MM.1S (cell line): Measurements from ENCODE around the gene SETD5.

Experiments used
- DNase-seq: peaks from one replicate; pipeline ENCODE4 v3.0.0-alpha.2; 2015
- H2AFZ ChIP-seq: fragments of 300-600 bp; sonication (generic); 2 replicates; pipeline ENCODE4 v1.6.0; 2016; ENCODE audit warnings: antibody characterized with exemption, low read length
- H3F3A ChIP-seq: fragments of 300-600 bp; sonication (generic); 2 replicates; pipeline ENCODE4 v1.6.1; 2016; ENCODE audit warnings: mild to moderate bottlenecking, antibody characterized with exemption, low read length, moderate library complexity, mixed read lengths; ENCODE audit not compliant: insufficient read depth
- H3K27ac ChIP-seq: fragments of 300-600 bp; sonication (generic); 2 replicates; pipeline ENCODE4 v1.5.1; 2016; ENCODE audit warnings: mild to moderate bottlenecking, low read length
- H3K27me3 ChIP-seq: fragments of 300-600 bp; sonication (generic); replicated peaks from 2 replicates; pipeline ENCODE4 v1.6.0; 2016; ENCODE audit warnings: low read length; ENCODE audit not compliant: insufficient read depth
- H3K36me3 ChIP-seq: fragments of 300-600 bp; sonication (generic); replicated peaks from 2 replicates; pipeline ENCODE4 v1.6.1; 2016; ENCODE audit warnings: mild to moderate bottlenecking, low read length, mixed read lengths; ENCODE audit not compliant: insufficient read depth
- H3K4me1 ChIP-seq: fragments of 300-600 bp; sonication (generic); 2 replicates; pipeline ENCODE4 v1.6.1; 2016; ENCODE audit warnings: low read length, mixed read lengths
- H3K4me2 ChIP-seq: fragments of 300-600 bp; sonication (generic); 2 replicates; pipeline ENCODE4 v1.6.0; 2016; ENCODE audit warnings: low read depth, low read length
- H3K4me3 ChIP-seq: fragments of 300-600 bp; sonication (generic); 2 replicates; pipeline ENCODE4 v1.5.1; 2016; ENCODE audit warnings: low read length, mixed read lengths
- H3K79me2 ChIP-seq: fragments of 300-600 bp; sonication (generic); 2 replicates; pipeline ENCODE4 v1.6.1; 2016; ENCODE audit warnings: mixed run types, low read length, mixed read lengths
- H3K9ac ChIP-seq: fragments of 300-600 bp; sonication (generic); 2 replicates; pipeline ENCODE4 v1.6.1; 2016; ENCODE audit warnings: low read length, mixed read lengths
- H3K9me2 ChIP-seq: fragments of 300-600 bp; sonication (generic); replicated peaks from 2 replicates; pipeline ENCODE4 v1.6.1; 2016; ENCODE audit warnings: mild to moderate bottlenecking, low read length, mixed read lengths; ENCODE audit not compliant: insufficient read depth
- H3K9me3 ChIP-seq: fragments of 300-600 bp; sonication (generic); replicated peaks from 2 replicates; pipeline ENCODE4 v1.6.1; 2016; ENCODE audit warnings: mild to moderate bottlenecking, low read length, mixed read lengths; ENCODE audit not compliant: insufficient read depth
- H4K20me1 ChIP-seq: fragments of 300-600 bp; sonication (generic); 2 replicates; pipeline ENCODE4 v1.6.1; 2016; ENCODE audit warnings: mild to moderate bottlenecking, low read length, moderate library complexity, mixed read lengths; ENCODE audit not compliant: insufficient read depth
- CTCF ChIP-seq: fragments of 300-600 bp; sonication (generic); IDR thresholded peaks from 2 replicates; pipeline ENCODE4 v1.5.1; 2016; ENCODE audit warnings: antibody characterized with exemption, low read length, mixed read lengths
- EZH2 ChIP-seq: fragments of 300-600 bp; sonication (generic); optimal IDR thresholded peaks from 2 replicates; pipeline ENCODE3; 2017; ENCODE audit warnings: low read depth, mild to moderate bottlenecking, antibody characterized with exemption, low read length, mixed read lengths
- EZH2phosphoT487 ChIP-seq: fragments of 300-600 bp; sonication (generic); IDR thresholded peaks from 2 replicates; pipeline ENCODE4 v1.6.1; 2018; ENCODE audit warnings: antibody characterized with exemption, low read length

SETD5 gene

GRCh38 chr3:9430733-9431132 is 33.3 kb downstream of the SETD5 start:
- peaks cover 13% of the 10 kb centered on the region; the same call in 1 of the 2 replicates for H3K4me1 ChIP-seq
- no peak overlapping the region for H2AFZ ChIP-seq
- no peak overlapping the region for H3K9ac ChIP-seq
- H3K4me2 ChIP-seq: no peak overlapping the region
- H3K79me2 ChIP-seq: peaks cover 76% of the 10 kb centered on the region
- peaks cover 6% of the 10 kb centered on the region; the same call in 1 of the 2 replicates for H3K36me3 ChIP-seq
- no peak overlapping the region for H3K4me3 ChIP-seq
- H3F3A ChIP-seq: peaks cover 9% of the 10 kb centered on the region; the same call in 1 of the 2 replicates
- H4K20me1 ChIP-seq: peaks cover 6% of the 10 kb centered on the region; the same call in 1 of the 2 replicates
- TF ChIP-seq CTCF (no peak), EZH2 (no peak), EZH2phosphoT487 (no peak)
- no peak overlapping the region for H3K27ac ChIP-seq
- no peaks in the 10 kb centered on the region for H3K9me2 ChIP-seq
- H3K9me3 ChIP-seq: no peaks in the 10 kb centered on the region
- no peak for DNase-seq
- H3K27me3 ChIP-seq: no peaks in the 10 kb centered on the region

GRCh38 chr3:9433627-9434521 is 36.5 kb downstream of the SETD5 start:
- no peak overlapping the region for H3K4me2 ChIP-seq
- peaks cover 75% of the 10 kb centered on the region for H3K79me2 ChIP-seq
- H3K9me2 ChIP-seq: no peaks in the 10 kb centered on the region
- H3K27me3 ChIP-seq: no peaks in the 10 kb centered on the region
- peaks cover 6% of the 10 kb centered on the region; the same call in 1 of the 2 replicates for H3K36me3 ChIP-seq
- H3K9me3 ChIP-seq: no peaks in the 10 kb centered on the region
- no peak overlapping the region for H3K27ac ChIP-seq
- no peak overlapping the region for H2AFZ ChIP-seq
- DNase-seq: no peak
- no peak for TF ChIP-seq EZH2phosphoT487
- TF ChIP-seq CTCF: no peak
- no peak for TF ChIP-seq EZH2
- peaks cover 13% of the 10 kb centered on the region; the same call in 1 of the 2 replicates for H3K4me1 ChIP-seq
- no peak overlapping the region for H3K9ac ChIP-seq
- H4K20me1 ChIP-seq: peaks cover 6% of the 10 kb centered on the region; the same call in 1 of the 2 replicates
- peaks cover 9% of the 10 kb centered on the region; the same call in 1 of the 2 replicates for H3F3A ChIP-seq
- H3K4me3 ChIP-seq: no peak overlapping the region

GRCh38 chr3:9435316-9435715 is 37.9 kb downstream of the SETD5 start:
- Histone ChIP-seq H3F3A (peaks cover 9% of the 10 kb centered on the region), H3K27ac (no peak overlapping the region), H3K27me3 (no peaks in the 10 kb centered on the region), H3K9me2 (no peaks in the 10 kb centered on the region), H3K36me3 (peaks cover 10% of the 10 kb centered on the region; the same call in 1 of the 2 replicates), H3K79me2 (peaks cover 76% of the 10 kb centered on the region), H3K9ac (no peak overlapping the region), H3K4me1 (peaks cover 13% of the 10 kb centered on the region; the same call in 1 of the 2 replicates), H3K9me3 (no peaks in the 10 kb centered on the region), H3K4me3 (no peak overlapping the region), H3K4me2 (no peak overlapping the region), H4K20me1 (peaks cover 6% of the 10 kb centered on the region; the same call in 1 of the 2 replicates), H2AFZ (no peak overlapping the region)
- TF ChIP-seq CTCF: no peak
- no peak for TF ChIP-seq EZH2phosphoT487
- TF ChIP-seq EZH2: no peak
- no peak for DNase-seq
